Ovary (tissue), 9 donors: Measurements from ENCODE around the gene UXS1. TPM values are rescaled to one million over a fixed set of nuclear protein-coding genes. Genes with fewer than 3 reads are reported as not detected.

Experiments
- DNase-seq, 5 donors: peaks; one replicate each; pipeline ENCODE4 v3.0.0-alpha.2; 2019 to 2020
- H3K27ac ChIP-seq, 2 donors: fragments of 200-600 bp; one replicate each; pipeline versions ENCODE4 v1.5.1 to v1.8.0; 2019 to 2022
- H3K27me3 ChIP-seq: fragments of 200-600 bp; one replicate; pipeline ENCODE4 v1.8.0; 2022
- H3K36me3 ChIP-seq: fragments of 200-600 bp; sonication (generic); one replicate; pipeline ENCODE4 v1.5.1; 2019
- H3K4me1 ChIP-seq: one replicate; pipeline ENCODE4 v1.8.1; 2013; ENCODE audit warnings: mild to moderate bottlenecking, moderate library complexity; ENCODE audit not compliant: insufficient read depth
- H3K4me3 ChIP-seq: fragments of 200-600 bp; sonication (generic); one replicate; pipeline ENCODE4 v1.5.1; 2017
- H3K9me3 ChIP-seq, 2 donors: fragments of 200-600 bp in 1 of 2; sonication (generic) in 1 of 2; one replicate each; pipeline versions ENCODE4 v1.5.1 to v1.8.1; 2013 to 2019; ENCODE audit warnings: mild to moderate bottlenecking in 1 of 2, moderate library complexity in 1 of 2
- CTCF ChIP-seq, 3 donors: fragments of 450-650 bp in 2 of 3; fragments of 200-600 bp in 1 of 3; IDR thresholded peaks; one replicate each; pipeline versions ENCODE4 v1.5.1 to v1.8.0; 2016 to 2022; ENCODE audit warnings: antibody characterized with exemption in 3 of 3, mild to moderate bottlenecking in 1 of 3
- EP300 ChIP-seq: sonication (generic); formaldehyde crosslinking; IDR thresholded peaks from one replicate; pipeline ENCODE4 v1.6.1; 2017; ENCODE audit warnings: antibody characterized with exemption
- POLR2A ChIP-seq: fragments of 450-650 bp; IDR thresholded peaks from one replicate; pipeline ENCODE4 v1.6.1; 2017; ENCODE audit warnings: antibody characterized with exemption, mild to moderate bottlenecking, moderate library complexity
- WGBS, 3 donors: extraction: QIAGEN DNeasy Blood & Tissue Kit in 1 of 3; methylation state at CpG; one replicate each; pipeline versions ENCODE4 v1.1.5 to v1.1.7; 2013 to 2017; 5-methylcytosine and 5-hydroxymethylcytosine counted together
- intact Hi-C, 4 donors: fragments of 100-400 bp; cut with DNase I; formaldehyde crosslinking; loops; one replicate each; pipeline versions ENCODE4 v1.11.0 to v1.15.1; 2022 to 2023
- polyA plus RNA-seq, 2 donors: library from polyadenylated mRNA; stranded (reverse); fragments of 200-250 nt in 1 of 2; fragments of 350-450 nt in 1 of 2; fragmentation: Illumina TruSeq in 1 of 2; extraction: RNeasy Lipid Tissue Mini Kit (QIAGEN cat#74804) in 1 of 2; gene quantifications; one replicate each; pipeline ENCODE4 v1.2.3, GENCODE V29; 2013 to 2014
- total RNA-seq, 7 donors: library from RNA; depleted of rRNA in 2 of 7; stranded (reverse); fragments of >200 nt in 2 of 7; fragmentation: NEBNext Ultra II Directional in 3 of 7; extraction: Animal tissue kit (Norgen Biotek cat#: 25700) in 3 of 7; gene quantifications; one replicate each; pipeline versions ENCODE4 v1.1.0 to v1.2.4, GENCODE V29; 2016 to 2023
- donor health status: DM: no; HTN: no; CAD: no; lungs with moderate emphysema.
- donor health status: DM: no; HTN: no; CAD: no.
- donor health status: Bipolar disorder and iron deficiency.
- donor health status: DM: yes; HTN: yes; CAD: no.
- donor health status: DM: no; HTN: no; CAD: no.
- donor health status: DM: yes; HTN: yes; CAD: no.

Gene UXS1
- total and polyA plus RNA-seq, 9 donors: 23.9 to 70.8 (median 27.7) TPM

- H3K27ac ChIP-seq: no peak overlapping the region
- 84 to 91% (median 89%) methylated on average over 12 of the region's 12 CpGs for WGBS, 3 donors
- no peak for TF ChIP-seq EP300
- TF ChIP-seq POLR2A: no peak
- TF ChIP-seq CTCF (IDR thresholded peaks at IDR 0.05): no peak
- intact Hi-C loops: loop anchor here (5.0 to 10.0 kb wide), 4 partner anchors 435 to 478 kb away; no protein-coding TSS in a partner anchor
- H3K4me3 ChIP-seq: no peak overlapping the region
- no peaks in the 10 kb centered on the region for H3K9me3 ChIP-seq
- H3K36me3 ChIP-seq: no peaks in the 10 kb centered on the region
- no peak for DNase-seq
- peaks cover 5% of the 10 kb centered on the region for H3K4me1 ChIP-seq
- H3K27me3 ChIP-seq: no peaks in the 10 kb centered on the region
Measured at GRCh38 chr2:106106622-106107508, 87.2 kb downstream of the UXS1 start.

- DNase-seq: no peak
Measured at GRCh38 chr2:106105151-106105922, 88.8 kb downstream of the UXS1 start.

GRCh38 chr2:106104332-106105062 lies 89.6 kb downstream of the UXS1 start:
- 35 to 50% (median 45%) methylated on average over 16 of the region's 16 CpGs for WGBS, 3 donors
- H3K9me3 ChIP-seq: no peaks in the 10 kb centered on the region
- peaks cover 5% of the 10 kb centered on the region for H3K4me1 ChIP-seq
- no peaks in the 10 kb centered on the region for H3K27me3 ChIP-seq
- no peaks in the 10 kb centered on the region for H3K36me3 ChIP-seq
- no peak overlapping the region for H3K4me3 ChIP-seq
- H3K27ac ChIP-seq: no peak overlapping the region
- intact Hi-C loops: loop anchor here (5.0 to 10.0 kb wide), 4 partner anchors 438 to 480 kb away; no protein-coding TSS in a partner anchor
- DNase-seq: peak in 4 of 5 donors; percentile 42 to 63 (median 54)
- TF ChIP-seq CTCF (IDR thresholded peaks at IDR 0.05) (peak; percentile 54 to 80 (median 75)), EP300 (no peak)

More at GRCh38 chr2:106105151-106105922, 88.8 kb downstream of the UXS1 start:
- Histone ChIP-seq H3K4me1 (peaks cover 5% of the 10 kb centered on the region), H3K36me3 (no peaks in the 10 kb centered on the region), H3K27ac (no peak overlapping the region), H3K4me3 (no peak overlapping the region), H3K9me3 (no peaks in the 10 kb centered on the region), H3K27me3 (no peaks in the 10 kb centered on the region)
- intact Hi-C loops: loop anchor here (5.0 to 10.0 kb wide), 4 partner anchors 437 to 479 kb away; no protein-coding TSS in a partner anchor
- TF ChIP-seq EP300 (no peak), POLR2A (no peak), CTCF (IDR thresholded peaks at IDR 0.05) (no peak)
- WGBS, 3 donors: 87 to 94% (median 92%) methylated on average over 16 of the region's 16 CpGs

- DNase-seq: no peak
- Histone ChIP-seq H3K4me1 (no peaks in the 10 kb centered on the region), H3K27me3 (no peaks in the 10 kb centered on the region), H3K9me3 (no peaks in the 10 kb centered on the region), H3K27ac (no peak overlapping the region), H3K36me3 (no peaks in the 10 kb centered on the region), H3K4me3 (no peak overlapping the region)
- intact Hi-C loops: loop anchor here in 2 of 4 donors (5.0 to 10.0 kb wide), 3 partner anchors 443 to 485 kb away; no protein-coding TSS in a partner anchor
- no peak for TF ChIP-seq EP300
- no peak for TF ChIP-seq CTCF (IDR thresholded peaks at IDR 0.05)
- TF ChIP-seq POLR2A: no peak
- WGBS, 3 donors: 92 to 94% (median 93%) methylated on average over 5 of the region's 5 CpGs
Measured at GRCh38 chr2:106099691-106100090, 94.4 kb downstream of the UXS1 start.
